Measurements from ENCODE around the gene NR2C1.

DNA sequence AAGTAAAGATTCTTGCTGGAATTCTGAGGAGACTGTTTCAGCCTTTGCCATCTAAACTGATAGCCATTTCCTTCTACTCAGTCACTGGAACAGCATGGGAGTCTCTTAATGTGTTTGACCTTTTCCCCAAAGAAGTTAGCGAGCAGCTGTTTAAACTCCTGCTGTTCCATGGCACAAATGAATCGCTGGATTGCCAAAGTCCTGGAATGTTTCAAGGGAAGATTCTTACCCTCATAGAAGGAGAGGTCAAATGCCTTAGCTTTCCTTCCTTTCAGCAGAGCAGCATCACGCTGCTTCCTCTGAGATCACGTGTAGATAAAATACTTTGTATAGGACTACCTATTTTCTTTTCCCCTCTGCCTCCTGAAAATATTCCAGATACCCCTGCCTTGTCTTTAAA is 10.5 kb upstream of the NR2C1 start:
- TF ChIP-seq POLR2A (IDR thresholded peaks at IDR 0.05; ENCODE audit: low read depth): no peak
- TF ChIP-seq, protein P1, sequence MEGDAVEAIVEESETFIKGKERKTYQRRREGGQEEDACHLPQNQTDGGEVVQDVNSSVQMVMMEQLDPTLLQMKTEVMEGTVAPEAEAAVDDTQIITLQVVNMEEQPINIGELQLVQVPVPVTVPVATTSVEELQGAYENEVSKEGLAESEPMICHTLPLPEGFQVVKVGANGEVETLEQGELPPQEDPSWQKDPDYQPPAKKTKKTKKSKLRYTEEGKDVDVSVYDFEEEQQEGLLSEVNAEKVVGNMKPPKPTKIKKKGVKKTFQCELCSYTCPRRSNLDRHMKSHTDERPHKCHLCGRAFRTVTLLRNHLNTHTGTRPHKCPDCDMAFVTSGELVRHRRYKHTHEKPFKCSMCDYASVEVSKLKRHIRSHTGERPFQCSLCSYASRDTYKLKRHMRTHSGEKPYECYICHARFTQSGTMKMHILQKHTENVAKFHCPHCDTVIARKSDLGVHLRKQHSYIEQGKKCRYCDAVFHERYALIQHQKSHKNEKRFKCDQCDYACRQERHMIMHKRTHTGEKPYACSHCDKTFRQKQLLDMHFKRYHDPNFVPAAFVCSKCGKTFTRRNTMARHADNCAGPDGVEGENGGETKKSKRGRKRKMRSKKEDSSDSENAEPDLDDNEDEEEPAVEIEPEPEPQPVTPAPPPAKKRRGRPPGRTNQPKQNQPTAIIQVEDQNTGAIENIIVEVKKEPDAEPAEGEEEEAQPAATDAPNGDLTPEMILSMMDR (IDR thresholded peaks at IDR 0.05): no peak
- peak; percentile 67 to 87 for TF ChIP-seq POLR2AphosphoS5 (IDR thresholded peaks at IDR 0.05)
- TF ChIP-seq EP300 (IDR thresholded peaks at IDR 0.05): no peak

Data from esophagus muscularis mucosa (tissue), 4 donors.